SK-N-SH (cell line): Measurements from ENCODE around the gene HSFX4. TPM values are rescaled to one million over a fixed set of nuclear protein-coding genes. Genes with fewer than 3 reads are reported as not detected.

Source experiments
- CTCF ChIA-PET: fragments of 300-600, 350-600 bp; formaldehyde crosslinking; extraction: SDS; loops from one replicate; lab custom pipeline; 2021; lab: Yijun Ruan, JAX
- POLR2A ChIA-PET: fragments of 350-600 bp; sonication (Branson Sonifier 250); formaldehyde crosslinking; extraction: SDS; loops from one replicate; lab custom pipeline; 2020; ENCODE audit warnings: antibody characterized with exemption, inconsistent platforms; lab: Yijun Ruan, JAX
- DNase-seq: peaks from one replicate; pipeline ENCODE4 v3.0.0; 2012
- H2AFZ ChIP-seq: fragments of 200-600 bp; sonication (generic); 2 replicates; pipeline ENCODE4 v1.8.1; 2016; ENCODE audit warnings: antibody characterized with exemption, mild to moderate bottlenecking, low read depth
- H3F3A ChIP-seq: fragments of 200-600 bp; sonication (generic); replicated peaks from 2 replicates; pipeline ENCODE3; 2016; ENCODE audit warnings: antibody characterized with exemption, mild to moderate bottlenecking; ENCODE audit not compliant: insufficient read depth
- H3K27ac ChIP-seq, 2 experiments: fragments of 200-500 bp in 1 of 2; fragments of 200-600 bp in 1 of 2; sonication (Bioruptor generic) in 1 of 2; sonication (generic), shearing (Covaris generic) in 1 of 2; 2 replicates each; pipeline versions ENCODE4 v1.5.1 to v1.6.1; 2014 to 2016; ENCODE audit warnings: low read depth in 2 of 2, inconsistent platforms in 1 of 2, low read length in 1 of 2, mild to moderate bottlenecking in 1 of 2, mixed read lengths in 1 of 2
- H3K27me3 ChIP-seq: fragments of 200-600 bp; sonication (generic), shearing (Covaris generic); 2 replicates; pipeline ENCODE4 v1.6.1; 2016; ENCODE audit warnings: mixed run types; ENCODE audit not compliant: insufficient read depth
- H3K36me3 ChIP-seq, 2 experiments: fragments of 200-500 bp in 1 of 2; fragments of 200-600 bp in 1 of 2; sonication (Bioruptor generic) in 1 of 2; sonication (generic) in 1 of 2; replicated peaks in 1 of 2; 2 replicates each; pipeline versions ENCODE3 to v1.5.1; 2014 to 2016; ENCODE audit warnings: low read length in 1 of 2, mild to moderate bottlenecking in 1 of 2; ENCODE audit not compliant: insufficient read depth in 2 of 2, control insufficient read depth in 1 of 2
- H3K4me1 ChIP-seq, 2 experiments: fragments of 200-500 bp in 1 of 2; fragments of 200-600 bp in 1 of 2; sonication (Bioruptor generic) in 1 of 2; sonication (generic), shearing (Covaris generic) in 1 of 2; 2 replicates each; pipeline versions ENCODE4 v1.5.1 to v1.6.1; 2014 to 2016; ENCODE audit warnings: low read depth in 1 of 2, low read length in 1 of 2, mixed run types in 1 of 2; ENCODE audit not compliant: insufficient read depth in 2 of 2, control insufficient read depth in 1 of 2
- H3K4me2 ChIP-seq: fragments of 200-600 bp; sonication (generic), shearing (Covaris generic); 2 replicates; pipeline ENCODE4 v1.6.1; 2017; ENCODE audit warnings: mixed run types
- H3K4me3 ChIP-seq, 2 experiments: fragments of 200-500 bp in 1 of 2; fragments of 200-600 bp in 1 of 2; sonication (Bioruptor generic) in 1 of 2; sonication (generic), shearing (Covaris generic) in 1 of 2; 2 replicates each; pipeline versions ENCODE4 v1.5.1 to v1.8.1; 2014 to 2016; ENCODE audit warnings: low read depth in 2 of 2, inconsistent platforms in 1 of 2, low read length in 1 of 2, mild to moderate bottlenecking in 1 of 2, mixed read lengths in 1 of 2, moderate library complexity in 1 of 2
- H3K79me2 ChIP-seq: fragments of 200-600 bp; sonication (generic); 2 replicates; pipeline ENCODE4 v1.8.1; 2017; ENCODE audit warnings: mild to moderate bottlenecking; ENCODE audit not compliant: insufficient read depth
- H3K9ac ChIP-seq: fragments of 200-600 bp; sonication (generic); 2 replicates; pipeline ENCODE4 v1.6.1; 2017; ENCODE audit warnings: mixed run types
- H3K9me2 ChIP-seq: fragments of 200-600 bp; sonication (generic); 2 replicates; pipeline ENCODE4 v1.6.1; 2017; ENCODE audit warnings: mixed run types
- H3K9me3 ChIP-seq: fragments of 200-600 bp; sonication (generic); 2 replicates; pipeline ENCODE4 v1.6.1; 2017; ENCODE audit warnings: mixed run types, mild to moderate bottlenecking, moderate library complexity
- H4K20me1 ChIP-seq: fragments of 200-600 bp; sonication (generic); 2 replicates; pipeline ENCODE4 v1.6.1; 2017; ENCODE audit warnings: mild to moderate bottlenecking, mixed run types; ENCODE audit not compliant: insufficient read depth
- EP300 ChIP-seq, 2 experiments: IDR thresholded peaks; 2 replicates each; pipeline versions ENCODE4 v1.4.0 to v1.6.1; 2012; ENCODE audit warnings: borderline replicate concordance in 1 of 2, low read depth in 1 of 2, low read length in 1 of 2
- EZH2phosphoT487 ChIP-seq: fragments of 200-600 bp; sonication (generic); IDR thresholded peaks from 2 replicates; pipeline ENCODE4 v1.6.1; 2017; ENCODE audit warnings: low read depth, mixed run types, mild to moderate bottlenecking, antibody characterized with exemption, moderate library complexity, borderline replicate concordance
- IRF3 ChIP-seq: fragments of 150-350 bp; IDR thresholded peaks from 2 replicates; pipeline ENCODE4 v1.6.1; 2016; ENCODE audit warnings: mild to moderate bottlenecking, low read depth, low read length
- MEF2A ChIP-seq: IDR thresholded peaks from 2 replicates; pipeline ENCODE4 v1.4.0; 2012; ENCODE audit warnings: low read depth, borderline replicate concordance
- NFIC ChIP-seq: IDR thresholded peaks from 2 replicates; pipeline ENCODE4 v1.4.0; 2012; ENCODE audit warnings: borderline replicate concordance
- RAD21 ChIP-seq: IDR thresholded peaks from 2 replicates; pipeline ENCODE4 v1.6.1; 2012; ENCODE audit warnings: mild to moderate bottlenecking, low read length
- RCOR1 ChIP-seq: fragments of 150-350 bp; IDR thresholded peaks from 2 replicates; pipeline ENCODE4 v1.6.1; 2017; ENCODE audit warnings: antibody characterized with exemption, low read length
- REST ChIP-seq: IDR thresholded peaks from 2 replicates; pipeline ENCODE4 v1.6.1; 2012; ENCODE audit warnings: mild to moderate bottlenecking, low read depth, low read length, moderate library complexity
- RXRA ChIP-seq: IDR thresholded peaks from 2 replicates; pipeline ENCODE4 v1.4.0; 2012; ENCODE audit warnings: low read depth, mild to moderate bottlenecking, borderline replicate concordance
- SMC3 ChIP-seq: IDR thresholded peaks from 2 replicates; pipeline ENCODE4 v1.6.1; 2012; ENCODE audit warnings: low read depth, low read length, improper control_type of control experiment
- TAF1 ChIP-seq: IDR thresholded peaks from 2 replicates; pipeline ENCODE4 v1.6.1; 2012; ENCODE audit warnings: low read depth, mild to moderate bottlenecking, low read length, moderate library complexity, borderline replicate concordance
- TCF12 ChIP-seq: IDR thresholded peaks from 2 replicates; pipeline ENCODE4 v1.4.0; 2012
- WGBS: methylation state at CpG from one replicate; pipeline ENCODE4 v1.1.6; 2017; ENCODE audit warnings: low lambda C conversion rate; 5-methylcytosine and 5-hydroxymethylcytosine counted together
- polyA plus RNA-seq, 3 experiments: library from polyadenylated mRNA; depleted of rRNA; stranded (reverse); fragments of >200 nt; gene quantifications; 2 replicates each; pipeline ENCODE4 v1.2.3, GENCODE V29; 2012
- TF ChIP-seq, protein P1 (sequence below): IDR thresholded peaks from 2 replicates; pipeline ENCODE4 v1.4.0; 2012; ENCODE audit warnings: low read depth, borderline replicate concordance
- TF ChIP-seq, protein P2 (sequence below): IDR thresholded peaks from 2 replicates; pipeline ENCODE4 v1.4.0; 2012; ENCODE audit warnings: low read depth, borderline replicate concordance

Gene HSFX4
- polyA plus RNA-seq, 1 of the 3 experiments (the other 2 are of a cell fraction), result not detected

DNA sequence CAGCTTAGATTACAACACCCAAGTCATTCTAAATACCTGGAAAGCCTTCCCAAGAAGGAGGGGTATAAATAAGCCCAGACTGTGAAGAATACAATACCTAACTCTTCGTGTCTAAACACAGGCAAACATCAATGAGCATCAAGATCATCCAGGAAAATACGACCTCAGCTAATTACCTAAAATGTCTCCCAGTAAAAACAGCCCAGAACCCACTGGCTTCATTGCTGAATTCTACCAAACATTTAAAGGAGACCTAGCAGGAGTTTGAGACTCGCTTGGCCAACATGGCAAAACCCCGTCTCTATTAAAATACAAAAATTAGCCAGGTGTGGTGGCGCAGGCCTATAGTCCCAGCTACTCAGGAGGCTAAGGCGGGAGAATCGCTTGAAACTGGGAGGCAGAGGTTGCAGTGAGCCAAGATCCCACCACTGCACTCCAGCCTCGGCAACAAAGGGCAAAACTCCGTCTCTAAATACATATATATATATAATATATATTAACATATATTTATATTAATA is 19.1 kb upstream of the HSFX4 start:
- 69% methylated on average over 9 of the region's 9 CpGs for WGBS

More for the DNA sequence above, 19.1 kb upstream of the HSFX4 start:
- CTCF ChIA-PET, result no interaction called here
- POLR2A ChIA-PET, result no interaction called here
- Histone ChIP-seq H3K27ac (no peak overlapping the region), H3K9ac (no peak overlapping the region), H3K36me3 (no peaks in the 10 kb centered on the region), H3K9me3 (no peaks in the 10 kb centered on the region), H3K4me1 (no peaks in the 10 kb centered on the region), H3K4me3 (no peak overlapping the region), H3K27me3 (no peaks in the 10 kb centered on the region), H3K9me2 (no peaks in the 10 kb centered on the region), H2AFZ (no peak overlapping the region), H3K79me2 (no peaks in the 10 kb centered on the region), H3F3A (no peaks in the 10 kb centered on the region), H4K20me1 (no peaks in the 10 kb centered on the region), H3K4me2 (no peak overlapping the region)
- TF ChIP-seq, protein P1, sequence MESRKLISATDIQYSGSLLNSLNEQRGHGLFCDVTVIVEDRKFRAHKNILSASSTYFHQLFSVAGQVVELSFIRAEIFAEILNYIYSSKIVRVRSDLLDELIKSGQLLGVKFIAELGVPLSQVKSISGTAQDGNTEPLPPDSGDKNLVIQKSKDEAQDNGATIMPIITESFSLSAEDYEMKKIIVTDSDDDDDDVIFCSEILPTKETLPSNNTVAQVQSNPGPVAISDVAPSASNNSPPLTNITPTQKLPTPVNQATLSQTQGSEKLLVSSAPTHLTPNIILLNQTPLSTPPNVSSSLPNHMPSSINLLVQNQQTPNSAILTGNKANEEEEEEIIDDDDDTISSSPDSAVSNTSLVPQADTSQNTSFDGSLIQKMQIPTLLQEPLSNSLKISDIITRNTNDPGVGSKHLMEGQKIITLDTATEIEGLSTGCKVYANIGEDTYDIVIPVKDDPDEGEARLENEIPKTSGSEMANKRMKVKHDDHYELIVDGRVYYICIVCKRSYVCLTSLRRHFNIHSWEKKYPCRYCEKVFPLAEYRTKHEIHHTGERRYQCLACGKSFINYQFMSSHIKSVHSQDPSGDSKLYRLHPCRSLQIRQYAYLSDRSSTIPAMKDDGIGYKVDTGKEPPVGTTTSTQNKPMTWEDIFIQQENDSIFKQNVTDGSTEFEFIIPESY, result no peak
- TF ChIP-seq IRF3 (no peak), MEF2A (no peak), REST (no peak), RXRA (no peak), TAF1 (no peak), TCF12 (no peak), SMC3 (no peak), EZH2phosphoT487 (no peak), RAD21 (no peak), RCOR1 (no peak), NFIC (no peak), EP300 (IDR thresholded peaks at IDR 0.05; ENCODE audit: borderline replicate concordance in 1 of 2, low read depth in 1 of 2, low read length in 1 of 2) (no peak)
- TF ChIP-seq, protein P2, sequence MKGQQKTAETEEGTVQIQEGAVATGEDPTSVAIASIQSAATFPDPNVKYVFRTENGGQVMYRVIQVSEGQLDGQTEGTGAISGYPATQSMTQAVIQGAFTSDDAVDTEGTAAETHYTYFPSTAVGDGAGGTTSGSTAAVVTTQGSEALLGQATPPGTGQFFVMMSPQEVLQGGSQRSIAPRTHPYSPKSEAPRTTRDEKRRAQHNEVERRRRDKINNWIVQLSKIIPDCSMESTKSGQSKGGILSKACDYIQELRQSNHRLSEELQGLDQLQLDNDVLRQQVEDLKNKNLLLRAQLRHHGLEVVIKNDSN, result no peak
- no peak for DNase-seq
